ENCODE measurements around the gene NCKAP1.

Gene NCKAP1

DNA sequence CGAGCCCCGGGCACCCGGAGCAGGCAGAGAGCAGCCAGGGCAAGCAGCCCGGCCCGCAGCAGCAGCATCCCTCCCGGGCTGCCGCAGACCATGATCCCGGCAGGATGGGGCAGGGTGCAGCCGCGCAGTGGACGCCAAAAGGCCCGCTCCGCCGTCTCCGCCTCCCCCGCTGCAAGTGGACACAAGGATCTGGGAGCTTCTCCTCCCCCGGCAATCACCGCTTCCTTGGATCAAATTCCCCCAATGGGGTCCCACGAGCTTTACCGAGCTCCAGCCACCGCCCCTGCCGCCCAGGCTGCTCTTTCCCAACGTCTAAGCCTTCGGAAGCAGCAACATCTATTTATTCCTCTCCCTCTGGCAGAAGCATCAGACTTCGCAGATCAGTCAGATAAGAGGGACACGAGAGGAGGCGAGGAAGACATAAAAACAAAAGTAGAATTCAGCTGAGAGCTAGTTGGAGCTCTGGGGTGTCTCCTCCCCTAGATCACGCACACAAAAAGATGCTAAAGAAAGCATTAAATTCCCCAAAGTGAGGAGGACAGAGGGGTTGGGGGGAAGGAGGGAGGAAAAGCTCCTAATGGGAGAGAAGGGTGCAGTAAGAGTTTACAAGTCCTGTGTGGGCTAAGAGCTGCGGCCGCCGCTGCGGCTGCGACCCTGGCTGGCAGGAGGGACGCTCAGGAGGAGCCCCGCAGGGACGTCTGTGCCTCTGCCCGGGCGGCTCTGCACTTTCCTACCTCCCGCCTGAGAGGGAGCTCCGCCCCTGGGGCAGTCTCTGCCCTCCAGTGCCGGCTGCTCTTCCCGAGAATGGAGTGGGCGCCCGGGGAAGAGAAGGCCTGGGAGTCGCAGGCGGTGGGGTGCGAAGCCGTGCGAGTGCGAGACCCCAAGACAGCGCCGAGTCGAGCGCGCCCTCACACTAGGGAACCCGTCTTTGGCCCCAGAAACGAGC is 171.5 kb downstream of the NCKAP1 start, which contains the start of gene FRZB:
FRZB (minus strand) TSS at position 177 of the 946 bp plus-strand sequence; CDS start at position 92, 85 bp downstream.
- H3K4me1 ChIP-seq: no peaks in the 10 kb centered on the region
- no peaks in the 10 kb centered on the region for H3K27me3 ChIP-seq
- H3K9me3 ChIP-seq: no peaks in the 10 kb centered on the region
- peak within 1 kb of the TSS; percentile 80 for H3K4me3 ChIP-seq (ENCODE audit: low read depth, low read length)
- no peaks in the 10 kb centered on the region for H3K36me3 ChIP-seq
- DNase-seq: peak; percentile 73
- TF ChIP-seq, protein P1, sequence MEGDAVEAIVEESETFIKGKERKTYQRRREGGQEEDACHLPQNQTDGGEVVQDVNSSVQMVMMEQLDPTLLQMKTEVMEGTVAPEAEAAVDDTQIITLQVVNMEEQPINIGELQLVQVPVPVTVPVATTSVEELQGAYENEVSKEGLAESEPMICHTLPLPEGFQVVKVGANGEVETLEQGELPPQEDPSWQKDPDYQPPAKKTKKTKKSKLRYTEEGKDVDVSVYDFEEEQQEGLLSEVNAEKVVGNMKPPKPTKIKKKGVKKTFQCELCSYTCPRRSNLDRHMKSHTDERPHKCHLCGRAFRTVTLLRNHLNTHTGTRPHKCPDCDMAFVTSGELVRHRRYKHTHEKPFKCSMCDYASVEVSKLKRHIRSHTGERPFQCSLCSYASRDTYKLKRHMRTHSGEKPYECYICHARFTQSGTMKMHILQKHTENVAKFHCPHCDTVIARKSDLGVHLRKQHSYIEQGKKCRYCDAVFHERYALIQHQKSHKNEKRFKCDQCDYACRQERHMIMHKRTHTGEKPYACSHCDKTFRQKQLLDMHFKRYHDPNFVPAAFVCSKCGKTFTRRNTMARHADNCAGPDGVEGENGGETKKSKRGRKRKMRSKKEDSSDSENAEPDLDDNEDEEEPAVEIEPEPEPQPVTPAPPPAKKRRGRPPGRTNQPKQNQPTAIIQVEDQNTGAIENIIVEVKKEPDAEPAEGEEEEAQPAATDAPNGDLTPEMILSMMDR (IDR thresholded peaks at IDR 0.05; ENCODE audit: low read depth, low read length): no peak

DNA sequence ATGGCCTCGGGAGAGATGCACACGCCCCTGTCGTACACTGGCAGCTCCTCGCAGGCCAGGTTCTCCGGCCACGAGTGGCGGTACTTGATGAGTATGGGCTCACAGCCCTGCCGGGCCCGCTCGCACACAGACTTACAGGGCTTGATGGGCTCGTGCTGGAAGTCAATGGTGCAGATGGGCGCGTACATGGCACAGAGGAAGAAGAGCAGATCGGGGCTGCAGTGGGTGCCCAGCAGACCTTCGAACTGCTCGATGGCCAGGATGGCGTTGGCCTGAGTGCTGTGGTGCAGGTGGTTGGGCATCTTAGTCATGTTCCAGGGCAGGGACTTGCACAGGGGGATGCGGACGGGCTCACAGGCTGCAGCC is 172.2 kb downstream of the NCKAP1 start:
- no peaks in the 10 kb centered on the region for H3K36me3 ChIP-seq
- no peaks in the 10 kb centered on the region for H3K4me1 ChIP-seq
- TF ChIP-seq, protein P1 (IDR thresholded peaks at IDR 0.05; ENCODE audit: low read depth, low read length): no peak
- peak; percentile 26 for DNase-seq
- peak overlapping the region; percentile 80 for H3K4me3 ChIP-seq (ENCODE audit: low read depth, low read length)
- no peaks in the 10 kb centered on the region for H3K9me3 ChIP-seq
- no peaks in the 10 kb centered on the region for H3K27me3 ChIP-seq

DNA sequence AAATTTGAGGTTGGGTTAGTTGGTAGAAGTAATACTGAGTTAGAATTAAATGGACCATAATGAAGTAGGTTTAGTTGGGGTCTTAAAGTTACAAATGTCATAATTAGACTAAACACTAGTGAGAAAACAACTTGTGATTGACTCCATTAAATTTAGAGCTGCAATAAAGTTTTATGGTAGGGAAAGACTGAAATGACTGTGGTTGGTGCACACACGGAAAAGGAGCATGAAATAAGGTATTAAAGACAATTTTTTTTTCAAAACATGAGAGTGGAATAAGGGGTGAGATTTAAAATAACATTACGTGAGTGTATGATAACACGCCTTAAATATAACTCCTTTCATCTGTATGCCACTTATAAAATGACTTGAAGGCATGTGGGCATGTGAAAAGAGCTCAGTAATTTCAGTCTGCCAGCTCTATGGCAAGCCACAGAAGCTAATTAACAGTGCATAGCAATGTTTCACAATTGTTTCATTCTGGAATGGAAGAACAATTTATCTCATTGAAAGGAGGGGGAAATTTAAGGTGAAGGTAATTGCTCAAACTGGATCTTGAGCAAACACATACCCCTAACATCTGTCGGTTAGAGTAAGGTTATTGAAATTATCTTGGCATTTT is 173.2 kb downstream of the NCKAP1 start:
- DNase-seq: no peak
- no peaks in the 10 kb centered on the region for H3K27me3 ChIP-seq
- no peak overlapping the region for H3K4me3 ChIP-seq (ENCODE audit: low read depth, low read length)
- H3K4me1 ChIP-seq: no peaks in the 10 kb centered on the region
- H3K9me3 ChIP-seq: no peaks in the 10 kb centered on the region
- TF ChIP-seq, protein P1 (IDR thresholded peaks at IDR 0.05; ENCODE audit: low read depth, low read length): no peak
- no peaks in the 10 kb centered on the region for H3K36me3 ChIP-seq

DNA sequence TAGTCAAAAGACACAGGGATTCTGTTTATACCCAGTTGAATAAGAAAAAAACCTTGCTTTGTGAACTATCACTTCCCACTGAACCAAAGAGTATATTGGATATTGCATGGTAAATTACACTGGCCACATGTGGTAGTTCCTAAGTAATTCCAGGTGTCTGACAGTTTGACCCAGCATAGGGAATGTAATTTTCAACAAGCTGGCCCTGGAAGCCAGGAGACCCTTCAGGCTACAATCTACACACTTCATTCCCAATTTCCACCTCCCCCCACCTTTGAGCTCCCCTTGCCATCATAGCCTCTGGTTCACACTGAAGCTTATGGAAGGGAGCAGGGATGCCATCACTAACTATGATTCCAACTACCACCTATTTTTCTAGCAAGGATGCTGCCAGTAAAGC is 174.6 kb downstream of the NCKAP1 start:
- H3K4me3 ChIP-seq (ENCODE audit: low read depth, low read length): no peak overlapping the region
- H3K4me1 ChIP-seq: no peaks in the 10 kb centered on the region
- H3K36me3 ChIP-seq: no peaks in the 10 kb centered on the region
- H3K27me3 ChIP-seq: no peaks in the 10 kb centered on the region
- DNase-seq: no peak
- H3K9me3 ChIP-seq: no peaks in the 10 kb centered on the region
- TF ChIP-seq, protein P1 (IDR thresholded peaks at IDR 0.05; ENCODE audit: low read depth, low read length): no peak

DNA sequence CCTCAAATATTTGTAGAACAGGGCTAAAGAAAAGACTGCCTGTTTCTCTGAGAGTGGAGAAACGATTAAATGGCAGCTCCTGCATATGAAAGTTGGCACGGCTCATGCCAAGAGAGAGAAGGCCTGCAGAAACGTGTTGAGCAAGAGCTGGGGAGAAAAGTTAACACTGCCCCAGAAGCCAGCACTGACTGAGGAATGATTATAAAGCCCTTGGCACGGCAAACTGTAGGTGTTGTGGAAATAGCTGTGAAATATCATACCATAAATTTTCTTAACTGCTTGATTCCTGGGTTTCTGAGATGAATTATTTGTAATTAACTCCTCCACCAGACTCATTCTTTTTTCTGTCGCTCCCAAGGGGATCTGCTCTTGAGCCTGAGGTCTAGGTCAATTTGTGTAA is 176.2 kb downstream of the NCKAP1 start:
- no peak overlapping the region for H3K4me3 ChIP-seq (ENCODE audit: low read depth, low read length)
- H3K27me3 ChIP-seq: no peaks in the 10 kb centered on the region
- TF ChIP-seq, protein P1 (IDR thresholded peaks at IDR 0.05; ENCODE audit: low read depth, low read length): no peak
- no peaks in the 10 kb centered on the region for H3K4me1 ChIP-seq
- no peaks in the 10 kb centered on the region for H3K36me3 ChIP-seq
- no peaks in the 10 kb centered on the region for H3K9me3 ChIP-seq
- DNase-seq: no peak

DNA sequence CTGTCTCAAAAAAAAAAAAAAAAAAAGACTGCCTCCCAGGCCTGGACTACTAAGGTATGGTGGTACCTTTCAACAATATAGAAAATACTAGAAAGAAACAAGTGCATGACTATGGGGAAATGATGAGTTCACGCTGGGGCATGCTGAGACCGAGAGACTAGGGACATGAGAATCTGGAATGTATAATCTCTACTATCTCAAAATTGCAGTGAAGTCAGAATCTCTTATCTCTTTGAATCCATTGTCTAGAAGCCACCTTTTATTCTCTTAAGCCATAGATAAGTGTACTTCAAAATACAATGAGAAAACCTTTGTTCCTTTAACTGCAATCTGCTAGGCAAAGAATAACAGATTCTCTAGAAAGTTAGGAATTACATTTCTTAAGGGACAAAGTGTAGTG is 177.4 kb downstream of the NCKAP1 start:
- Histone ChIP-seq H3K4me1 (no peaks in the 10 kb centered on the region), H3K4me3 (ENCODE audit: low read depth, low read length) (no peak overlapping the region), H3K27me3 (no peaks in the 10 kb centered on the region), H3K36me3 (no peaks in the 10 kb centered on the region), H3K9me3 (no peaks in the 10 kb centered on the region)
- TF ChIP-seq, protein P1 (IDR thresholded peaks at IDR 0.05; ENCODE audit: low read depth, low read length): no peak
- no peak for DNase-seq

All from BE2C (cell line).